Urinary bladder (tissue), 4 donors: Measurements from ENCODE around the gene YAE1. TPM values are rescaled to one million over a fixed set of nuclear protein-coding genes. Genes with fewer than 3 reads are reported as not detected.

ENCODE experiments used
- DNase-seq: peaks from one replicate; pipeline ENCODE4 v3.0.0-alpha.2; 2015; ENCODE audit errors: extremely low spot score
- H3K27ac ChIP-seq: one replicate; pipeline ENCODE4 v1.5.1; 2013; ENCODE audit warnings: low read depth, mild to moderate bottlenecking, moderate library complexity
- H3K36me3 ChIP-seq: one replicate; pipeline ENCODE4 v1.6.1; 2013; ENCODE audit warnings: mild to moderate bottlenecking, moderate library complexity; ENCODE audit not compliant: insufficient read depth
- H3K4me1 ChIP-seq: one replicate; pipeline ENCODE4 v1.6.1; 2013; ENCODE audit warnings: mild to moderate bottlenecking, moderate library complexity; ENCODE audit not compliant: insufficient read depth
- H3K4me3 ChIP-seq: one replicate; pipeline ENCODE4 v1.5.1; 2013; ENCODE audit warnings: low read depth, low read length
- WGBS: extraction: QIAGEN DNeasy Blood & Tissue Kit; methylation state at CpG from one replicate; pipeline ENCODE4 v1.1.7; 2013; 5-methylcytosine and 5-hydroxymethylcytosine counted together
- polyA plus RNA-seq: library from polyadenylated mRNA; stranded (reverse); fragments of 200-250 nt; gene quantifications from one replicate; pipeline ENCODE4 v1.2.3, GENCODE V29; 2013
- total RNA-seq: library from RNA; depleted of rRNA; stranded (reverse); fragments of >200 nt; gene quantifications from one replicate; pipeline ENCODE4 v1.2.3, GENCODE V29; 2014
- donor health status: healthy with polysubstance abuse.
- donor health status: healthy.

Gene YAE1
- total and polyA plus RNA-seq, 2 donors: 26.0 to 53.6 TPM

DNA sequence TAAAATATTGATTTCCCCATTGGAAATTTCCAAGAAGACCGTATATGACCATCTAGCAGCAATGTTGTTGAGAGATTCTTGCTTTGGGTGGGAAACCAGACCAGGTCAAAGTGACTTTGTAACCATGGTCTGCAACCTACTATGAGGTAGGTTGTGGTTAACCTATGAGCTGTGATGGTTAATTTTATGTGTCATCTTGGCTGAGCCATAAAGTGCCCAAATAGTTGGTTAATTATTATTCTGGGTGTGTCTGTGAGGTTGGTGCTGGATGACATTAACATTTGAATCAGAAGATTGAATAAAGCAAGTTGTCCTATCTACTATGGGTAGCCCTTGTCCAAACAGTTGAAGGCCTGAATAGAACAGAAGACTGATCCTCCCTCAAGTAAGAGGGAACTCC is 38.9 kb downstream of the YAE1 start:
- no peak for DNase-seq
- Histone ChIP-seq H3K27ac (no peak overlapping the region), H3K36me3 (no peaks in the 10 kb centered on the region), H3K4me3 (no peak overlapping the region), H3K4me1 (no peaks in the 10 kb centered on the region)
- WGBS: 95% methylated on average over 1 of the region's 1 CpG

DNA sequence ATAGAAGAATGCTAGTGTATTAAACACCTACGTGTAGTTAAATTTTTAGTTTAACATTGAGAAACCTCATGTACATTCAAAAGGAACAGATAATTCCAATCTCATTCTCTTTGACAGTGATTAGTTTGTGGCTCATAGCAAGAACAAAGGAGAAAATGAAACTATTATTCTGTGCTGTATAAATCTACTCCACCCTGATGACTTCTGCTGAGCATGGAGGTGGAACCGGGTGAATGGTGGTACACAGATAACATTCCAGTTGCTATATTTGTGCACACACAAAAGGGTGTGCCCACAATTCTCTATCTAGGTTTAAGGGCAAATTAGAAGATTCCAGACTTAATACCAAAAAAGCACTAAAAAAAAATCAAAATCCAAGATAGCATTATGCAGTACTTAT is 40.1 kb downstream of the YAE1 start:
- DNase-seq: no peak
- Histone ChIP-seq H3K36me3 (no peaks in the 10 kb centered on the region), H3K27ac (no peak overlapping the region), H3K4me3 (no peak overlapping the region), H3K4me1 (no peaks in the 10 kb centered on the region)
- WGBS: 79% methylated on average over 2 of the region's 2 CpGs

DNA sequence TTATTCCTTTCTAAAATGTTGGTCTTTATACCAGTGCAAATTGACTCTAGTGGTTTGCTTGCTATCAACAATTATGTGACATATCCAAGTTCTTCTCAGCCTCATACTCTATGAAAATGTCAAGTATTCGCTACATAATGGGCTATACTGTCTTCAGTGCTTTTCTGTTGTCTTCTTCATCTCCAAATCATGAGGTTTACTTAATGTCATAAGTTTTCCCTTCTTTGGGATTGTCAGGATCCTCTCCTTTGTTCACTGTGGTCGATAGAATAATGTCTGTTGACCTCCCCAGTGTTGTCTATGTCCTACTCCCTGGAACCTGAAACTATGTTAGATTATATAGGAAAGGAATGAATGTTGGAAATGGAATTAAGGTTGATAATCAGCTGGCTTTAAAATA is 40.7 kb downstream of the YAE1 start:
- Histone ChIP-seq H3K36me3 (no peaks in the 10 kb centered on the region), H3K27ac (no peak overlapping the region), H3K4me1 (no peaks in the 10 kb centered on the region), H3K4me3 (no peak overlapping the region)
- WGBS: 96% methylated on average over 2 of the region's 2 CpGs
- DNase-seq: no peak

DNA sequence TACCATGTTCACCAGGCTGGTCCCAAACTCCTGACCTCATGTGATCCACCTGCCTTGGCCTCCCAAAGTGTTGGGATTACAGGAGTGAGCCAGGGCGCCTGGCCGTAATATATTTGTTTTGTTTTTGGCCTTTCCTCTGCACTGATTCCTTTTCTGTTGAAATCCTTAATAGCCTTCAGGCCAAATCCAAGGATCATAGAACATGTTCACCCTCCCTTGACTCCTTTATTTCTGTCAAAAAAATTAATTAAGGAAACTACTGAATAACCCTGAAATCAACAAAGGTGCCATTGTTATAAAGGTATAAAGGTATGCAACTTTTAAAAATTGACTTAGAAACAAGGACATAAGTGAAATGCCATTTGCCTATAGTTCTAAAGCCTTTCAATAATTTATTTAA is 41.7 kb downstream of the YAE1 start:
- Histone ChIP-seq H3K4me1 (no peaks in the 10 kb centered on the region), H3K36me3 (no peaks in the 10 kb centered on the region), H3K4me3 (no peak overlapping the region), H3K27ac (no peak overlapping the region)
- no peak for DNase-seq
- 95% methylated on average over 2 of the region's 2 CpGs for WGBS

DNA sequence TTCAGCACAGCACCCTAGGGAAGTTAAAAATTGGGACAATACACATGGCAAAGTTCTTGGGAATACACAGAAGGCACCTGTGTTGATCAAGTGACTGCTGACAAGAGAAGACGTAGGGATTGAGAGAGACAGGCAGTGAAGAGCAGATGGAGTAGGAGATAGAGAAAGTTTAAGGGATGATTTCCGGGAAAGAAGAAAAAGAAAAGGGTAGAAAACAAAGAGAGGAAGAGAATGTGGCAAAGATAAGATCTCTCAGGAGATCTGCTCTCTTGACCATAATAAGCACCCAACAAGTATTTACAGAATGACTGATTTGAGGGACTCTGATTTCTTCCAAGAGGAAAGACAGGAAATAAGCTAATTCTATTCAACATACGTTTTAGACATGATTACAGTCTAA is 42.1 kb downstream of the YAE1 start:
- Histone ChIP-seq H3K27ac (no peak overlapping the region), H3K4me1 (no peaks in the 10 kb centered on the region), H3K4me3 (no peak overlapping the region), H3K36me3 (no peaks in the 10 kb centered on the region)
- 70% methylated on average over 3 of the region's 3 CpGs for WGBS
- DNase-seq: no peak

DNA sequence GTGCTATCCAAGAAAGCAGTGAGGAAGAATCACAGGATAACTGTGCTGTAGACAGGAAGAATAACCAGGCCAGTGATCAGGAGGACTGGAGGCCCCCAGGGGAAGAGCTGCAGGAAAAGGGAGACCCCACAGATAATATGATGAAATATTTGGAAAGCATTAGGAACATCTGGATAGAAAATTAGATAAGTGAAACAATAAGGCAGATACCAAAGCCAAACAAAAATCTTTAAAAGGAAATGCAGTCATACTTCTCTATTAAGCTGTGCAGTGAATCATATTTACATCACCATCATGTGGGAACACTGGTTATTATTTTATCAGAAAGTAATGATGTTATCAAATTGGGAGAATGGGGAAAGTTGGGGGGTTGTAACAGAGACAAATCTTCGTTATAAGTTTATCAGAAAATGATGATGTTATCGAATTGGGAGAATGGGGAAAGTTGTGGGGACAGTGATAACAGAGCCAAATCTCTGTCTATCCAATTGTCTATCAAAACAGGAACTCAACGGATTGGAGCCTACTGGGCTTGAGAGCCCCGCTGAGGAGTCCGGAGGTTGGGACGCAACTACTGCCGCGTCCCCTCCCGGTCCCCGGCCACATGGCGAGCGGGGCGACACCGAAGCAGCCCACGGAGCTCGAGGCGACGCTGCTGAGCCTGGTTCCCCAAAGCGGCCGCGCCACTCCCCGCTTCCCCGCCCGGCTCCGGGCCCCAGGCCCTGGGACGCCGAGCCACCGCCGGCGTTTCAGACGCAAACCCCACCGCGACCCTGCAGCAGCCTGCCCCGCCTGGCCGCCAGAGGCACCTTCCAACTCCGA is 43.1 kb downstream of the YAE1 start:
- Histone ChIP-seq H3K27ac (no peak overlapping the region), H3K4me1 (no peaks in the 10 kb centered on the region), H3K36me3 (no peaks in the 10 kb centered on the region), H3K4me3 (peak overlapping the region; percentile 22)
- 6% methylated on average over 36 of the region's 36 CpGs for WGBS
- DNase-seq: no peak

DNA sequence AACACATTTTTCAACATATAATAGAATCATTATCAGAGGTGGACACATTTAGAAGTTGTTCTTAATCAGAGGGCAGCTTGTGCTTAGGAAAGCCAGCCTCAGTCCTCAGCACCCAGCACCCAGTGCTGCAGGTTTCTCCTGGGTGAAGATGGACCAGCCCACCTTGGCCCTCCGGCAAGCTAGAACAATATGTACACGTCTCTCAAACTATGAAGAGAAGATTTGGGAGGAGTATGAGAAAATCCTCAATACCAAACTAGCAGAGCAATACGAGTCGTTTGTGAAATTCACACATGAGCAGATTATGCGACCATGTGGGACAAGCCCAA is 43.7 kb downstream of the YAE1 start:
- 60% methylated on average over 5 of the region's 5 CpGs for WGBS
- H3K36me3 ChIP-seq: no peaks in the 10 kb centered on the region
- H3K4me3 ChIP-seq: peak overlapping the region; percentile 22
- no peaks in the 10 kb centered on the region for H3K4me1 ChIP-seq
- no peak overlapping the region for H3K27ac ChIP-seq
- DNase-seq: no peak

DNA sequence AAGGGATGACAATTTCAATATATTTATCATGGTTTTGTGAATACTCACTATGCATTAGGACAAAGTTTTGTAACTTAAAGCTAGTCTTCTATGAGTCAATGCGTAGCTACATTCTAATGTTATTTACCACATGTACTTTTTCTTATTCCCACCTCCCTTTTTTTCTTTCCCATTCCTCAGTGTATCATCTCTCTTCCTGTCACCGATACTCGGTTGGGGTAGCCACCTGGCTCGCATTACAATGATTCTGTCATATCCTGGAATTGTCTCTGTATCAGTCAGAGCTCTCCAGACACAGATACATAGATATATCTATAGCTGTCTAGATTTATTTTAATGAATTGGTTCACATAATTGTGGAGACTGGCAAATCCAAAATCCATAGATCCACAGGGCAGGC is 47.4 kb downstream of the YAE1 start:
- WGBS: 78% methylated on average over 4 of the region's 4 CpGs
- Histone ChIP-seq H3K4me1 (no peaks in the 10 kb centered on the region), H3K4me3 (no peak overlapping the region), H3K27ac (no peak overlapping the region), H3K36me3 (no peaks in the 10 kb centered on the region)
- no peak for DNase-seq

DNA sequence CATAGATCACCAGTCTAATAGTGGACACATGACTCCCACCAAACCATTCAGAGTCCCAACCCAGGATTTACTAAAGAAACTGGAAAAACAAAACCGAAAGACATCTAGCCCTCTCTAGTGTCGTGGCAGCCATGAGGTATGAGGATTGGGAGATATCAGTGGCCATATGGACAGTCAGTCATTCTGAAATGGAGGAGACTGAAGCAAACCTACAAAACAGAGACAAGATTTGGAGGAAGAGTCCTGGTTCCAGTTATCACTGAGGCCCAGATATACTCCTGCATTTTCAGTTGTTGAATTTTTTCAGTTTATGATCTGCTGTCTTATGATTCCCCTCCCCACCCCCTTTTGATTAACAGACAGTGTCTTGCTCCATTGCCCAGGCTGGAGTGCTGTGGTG is 48.1 kb downstream of the YAE1 start:
- Histone ChIP-seq H3K4me1 (no peaks in the 10 kb centered on the region), H3K36me3 (no peaks in the 10 kb centered on the region), H3K27ac (no peak overlapping the region), H3K4me3 (no peak overlapping the region)
- DNase-seq: no peak
- WGBS: 96% methylated on average over 2 of the region's 2 CpGs

DNA sequence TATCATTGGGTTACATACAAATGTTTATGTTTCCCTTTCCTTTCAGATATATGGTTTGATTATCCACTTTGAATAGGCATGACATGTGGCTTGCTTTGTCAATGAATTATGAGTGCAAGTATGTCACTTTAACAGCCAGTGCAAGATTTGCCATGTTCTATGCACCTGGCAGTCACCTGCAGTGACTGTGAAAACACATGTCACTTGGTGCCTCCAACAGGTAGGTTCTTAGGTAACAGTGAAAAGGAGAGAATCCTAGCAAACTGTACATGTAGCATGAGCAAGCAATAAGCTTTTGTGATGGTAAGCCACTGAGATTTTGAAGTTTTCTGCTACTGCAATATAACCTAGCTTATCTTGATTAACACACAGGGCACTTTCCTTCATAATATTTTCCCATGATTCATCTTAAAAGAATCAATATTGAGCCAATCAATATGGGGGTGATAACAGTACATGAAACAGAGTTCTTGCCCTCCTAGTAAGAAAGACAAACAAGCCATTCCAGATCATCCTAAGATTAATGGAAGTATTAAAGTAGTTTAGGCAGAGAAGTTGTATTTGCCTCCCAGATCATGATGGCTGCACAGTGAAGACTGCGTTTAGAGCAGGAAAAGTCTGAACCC is 49.3 kb downstream of the YAE1 start:
- no peaks in the 10 kb centered on the region for H3K4me1 ChIP-seq
- no peak overlapping the region for H3K27ac ChIP-seq
- DNase-seq: no peak
- WGBS: 56% methylated on average over 1 of the region's 1 CpG
- no peak overlapping the region for H3K4me3 ChIP-seq
- H3K36me3 ChIP-seq: no peaks in the 10 kb centered on the region

DNA sequence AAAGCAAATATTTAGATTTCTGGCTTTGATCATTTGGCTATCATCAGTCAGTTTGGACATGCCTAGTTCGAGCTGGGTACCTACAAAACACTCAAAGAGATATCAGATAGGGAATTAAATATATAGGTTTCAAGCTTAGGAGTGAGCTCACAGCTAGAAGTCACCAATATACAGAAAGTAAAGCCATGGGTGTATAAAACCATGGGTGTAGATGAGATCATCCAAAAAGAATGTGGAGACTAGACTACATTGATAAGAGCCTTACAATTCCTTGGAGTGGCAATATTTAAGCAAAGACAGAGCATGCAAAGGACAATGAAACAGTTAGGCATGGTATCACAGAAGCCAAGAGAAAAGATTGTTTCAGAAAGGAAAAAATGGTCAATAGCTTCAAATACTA is 49.9 kb downstream of the YAE1 start:
- H3K4me3 ChIP-seq: no peak overlapping the region
- DNase-seq: no peak
- 25% methylated on average over 1 of the region's 1 CpG for WGBS
- H3K27ac ChIP-seq: no peak overlapping the region
- no peaks in the 10 kb centered on the region for H3K4me1 ChIP-seq
- H3K36me3 ChIP-seq: no peaks in the 10 kb centered on the region

DNA sequence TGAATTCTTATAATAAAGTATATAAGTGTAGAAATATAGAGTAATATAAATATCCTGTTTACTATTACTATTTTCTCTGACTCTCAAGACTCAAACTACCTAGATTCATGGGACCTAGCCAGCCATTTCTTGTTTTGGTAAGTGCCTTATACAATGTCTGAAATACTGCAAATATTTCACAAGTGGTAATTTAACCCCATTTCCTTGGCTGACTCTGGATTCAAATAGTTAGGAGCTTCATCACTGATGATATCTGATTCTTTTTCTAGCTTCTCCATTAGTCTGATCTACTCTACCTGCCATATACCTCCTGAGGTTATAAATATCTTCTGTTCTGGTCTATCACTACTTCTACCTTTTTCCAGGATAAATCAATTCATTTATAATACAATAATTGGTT is 50.8 kb downstream of the YAE1 start:
- DNase-seq: no peak
- no peak overlapping the region for H3K4me3 ChIP-seq
- no peaks in the 10 kb centered on the region for H3K36me3 ChIP-seq
- H3K27ac ChIP-seq: no peak overlapping the region
- no peaks in the 10 kb centered on the region for H3K4me1 ChIP-seq

DNA sequence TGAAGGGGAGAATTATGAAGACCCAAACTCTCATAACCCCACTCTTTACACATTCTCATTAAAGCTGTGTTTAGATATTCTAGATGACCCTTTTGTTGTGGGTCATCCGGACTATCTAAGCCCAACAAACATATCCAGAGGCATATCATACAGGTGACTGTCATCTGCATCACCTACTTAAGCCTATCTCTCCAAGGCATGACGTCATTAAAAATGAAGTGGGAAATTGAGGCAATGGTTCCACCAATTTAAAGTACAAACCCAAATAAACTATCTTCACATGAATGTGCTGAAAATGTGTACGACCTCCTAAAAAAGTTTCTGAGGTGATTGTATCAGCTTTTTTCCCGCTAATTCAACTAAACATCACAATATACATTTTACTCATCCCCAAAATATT is 52.7 kb downstream of the YAE1 start:
- Histone ChIP-seq H3K36me3 (no peaks in the 10 kb centered on the region), H3K4me1 (no peaks in the 10 kb centered on the region), H3K27ac (no peak overlapping the region), H3K4me3 (no peak overlapping the region)
- DNase-seq: no peak
- WGBS: 73% methylated on average over 4 of the region's 4 CpGs

DNA sequence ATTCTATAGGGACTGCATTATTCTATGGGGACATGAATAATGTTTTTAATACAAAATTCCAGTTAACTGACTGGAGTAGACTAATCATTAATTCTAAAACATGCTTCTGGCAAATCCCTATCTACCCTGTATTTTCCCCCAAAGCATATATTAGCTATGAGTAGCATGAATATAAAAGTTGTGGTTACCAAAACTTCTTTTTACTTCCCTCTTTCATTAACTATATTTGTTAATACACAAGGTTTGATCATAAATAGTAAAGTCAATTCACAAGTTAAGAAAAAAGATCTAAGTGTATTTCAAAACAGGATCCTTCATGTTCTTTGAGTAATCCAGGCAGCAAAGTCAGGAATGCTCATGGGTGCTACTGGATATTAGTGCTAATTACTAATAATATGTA is 54.3 kb downstream of the YAE1 start:
- no peak overlapping the region for H3K27ac ChIP-seq
- H3K4me3 ChIP-seq: no peak overlapping the region
- no peaks in the 10 kb centered on the region for H3K4me1 ChIP-seq
- DNase-seq: no peak
- H3K36me3 ChIP-seq: no peaks in the 10 kb centered on the region

DNA sequence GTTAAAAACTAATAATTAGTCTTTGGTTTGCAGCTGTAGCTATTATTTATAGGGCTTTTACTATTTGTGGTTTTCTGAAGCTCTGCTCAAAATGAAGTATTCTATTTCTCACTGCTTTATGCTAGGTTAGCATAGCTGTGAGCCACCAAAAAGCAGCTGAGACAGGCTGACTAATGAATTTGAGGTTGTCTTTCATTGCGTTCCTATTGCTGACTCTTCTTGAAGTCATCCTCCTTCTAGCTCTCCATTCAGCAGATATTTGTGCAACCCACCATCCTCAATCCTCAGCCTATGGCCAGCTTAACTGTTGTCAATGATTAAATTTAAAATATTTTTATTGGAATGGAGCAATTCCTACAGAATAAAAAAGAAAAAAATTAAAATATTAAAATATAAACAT is 55.1 kb downstream of the YAE1 start:
- no peak for DNase-seq
- 79% methylated on average over 1 of the region's 1 CpG for WGBS
- Histone ChIP-seq H3K4me3 (no peak overlapping the region), H3K36me3 (no peaks in the 10 kb centered on the region), H3K27ac (no peak overlapping the region), H3K4me1 (no peaks in the 10 kb centered on the region)
